HepG2 (cell line): Measurements from ENCODE around the gene CMAS.

Source experiments
- ARNT ChIP-seq: fragments of 450-650 bp; IDR thresholded peaks from 2 replicates; pipeline ENCODE4 v1.6.1; 2017
- BHLHE40 ChIP-seq: IDR thresholded peaks from 2 replicates; pipeline ENCODE4 v1.6.1; 2011; ENCODE audit warnings: low read length, improper control_type of control experiment
- CTCF ChIP-seq: sonication (generic); formaldehyde crosslinking; IDR thresholded peaks from 2 replicates; pipeline ENCODE4 v1.5.0; 2020; ENCODE audit warnings: mild to moderate bottlenecking, missing genetic modification reagents, moderate library complexity
- EZH2 ChIP-seq: conservative IDR thresholded peaks from 2 replicates; pipeline ENCODE4 v1.6.1; 2012; ENCODE audit warnings: mild to moderate bottlenecking, low read depth, low read length, moderate library complexity
- KAT2B ChIP-seq: fragments of 150-350 bp; IDR thresholded peaks from 2 replicates; pipeline ENCODE4 v1.6.1; 2014; ENCODE audit warnings: low read depth, low read length, borderline replicate concordance
- KMT2A ChIP-seq: sonication (generic); formaldehyde crosslinking; IDR thresholded peaks from 2 replicates; pipeline ENCODE4 v1.4.0; 2020; ENCODE audit warnings: missing genetic modification reagents
- MTA3 ChIP-seq: sonication (generic); formaldehyde crosslinking; IDR thresholded peaks from 2 replicates; pipeline ENCODE4 v1.4.0; 2020; ENCODE audit warnings: missing genetic modification reagents
- PTBP1 ChIP-seq: fragments of 200-400 bp; formaldehyde crosslinking; IDR thresholded peaks from 2 replicates; pipeline ENCODE4 v1.6.1; 2018; ENCODE audit warnings: low read length, low read depth; ENCODE audit not compliant: poor library complexity, severe bottlenecking
- REST ChIP-seq, 2 experiments: IDR thresholded peaks; 2 replicates each; pipeline ENCODE4 v1.6.1; 2011 to 2012; ENCODE audit warnings: low read length in 2 of 2, borderline replicate concordance in 1 of 2, low read depth in 1 of 2, mild to moderate bottlenecking in 1 of 2, moderate library complexity in 1 of 2
- RFX1 ChIP-seq: fragments of 450-650 bp; IDR thresholded peaks from 2 replicates; pipeline ENCODE4 v1.6.1; 2017
- TBL1XR1 ChIP-seq: fragments of 150-350 bp; IDR thresholded peaks from 2 replicates; pipeline ENCODE4 v1.6.1; 2014; ENCODE audit warnings: borderline replicate concordance, low read length; ENCODE audit not compliant: partially characterized antibody
- ZNF704 ChIP-seq: sonication (generic); formaldehyde crosslinking; IDR thresholded peaks from 2 replicates; pipeline ENCODE4 v1.8.1; 2023; ENCODE audit warnings: mild to moderate bottlenecking, inconsistent platforms, moderate library complexity, missing genetic modification reagents, borderline replicate concordance
- TF ChIP-seq, protein P1 (sequence below): sonication (generic); formaldehyde crosslinking; IDR thresholded peaks from 2 replicates; pipeline ENCODE4 v1.4.0; 2020; ENCODE audit warnings: low read depth, mild to moderate bottlenecking, missing genetic modification reagents
- TF ChIP-seq, protein P2 (sequence below): IDR thresholded peaks from 2 replicates; pipeline ENCODE4 v1.6.1; 2016; ENCODE audit warnings: low read depth, missing genetic modification reagents, missing compliant biosample characterization

GRCh38 chr12:22016982-22017381 lies 29.0 kb upstream of the CMAS start:
- no peak for TF ChIP-seq REST (IDR thresholded peaks at IDR 0.05; ENCODE audit: borderline replicate concordance in 1 of 2, low read depth in 1 of 2, low read length in 2 of 2)
- TF ChIP-seq, protein P1, sequence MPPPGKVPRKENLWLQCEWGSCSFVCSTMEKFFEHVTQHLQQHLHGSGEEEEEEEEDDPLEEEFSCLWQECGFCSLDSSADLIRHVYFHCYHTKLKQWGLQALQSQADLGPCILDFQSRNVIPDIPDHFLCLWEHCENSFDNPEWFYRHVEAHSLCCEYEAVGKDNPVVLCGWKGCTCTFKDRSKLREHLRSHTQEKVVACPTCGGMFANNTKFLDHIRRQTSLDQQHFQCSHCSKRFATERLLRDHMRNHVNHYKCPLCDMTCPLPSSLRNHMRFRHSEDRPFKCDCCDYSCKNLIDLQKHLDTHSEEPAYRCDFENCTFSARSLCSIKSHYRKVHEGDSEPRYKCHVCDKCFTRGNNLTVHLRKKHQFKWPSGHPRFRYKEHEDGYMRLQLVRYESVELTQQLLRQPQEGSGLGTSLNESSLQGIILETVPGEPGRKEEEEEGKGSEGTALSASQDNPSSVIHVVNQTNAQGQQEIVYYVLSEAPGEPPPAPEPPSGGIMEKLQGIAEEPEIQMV (CRISPR knock-in tag) = no peak
- TF ChIP-seq MTA3 (CRISPR knock-in tag) = no peak
- TF ChIP-seq ZNF704 = no peak
- no peak for TF ChIP-seq CTCF (CRISPR knock-in tag)
- TF ChIP-seq BHLHE40 = no peak
- no peak for TF ChIP-seq RFX1
- TF ChIP-seq EZH2 = no peak
- TF ChIP-seq KMT2A (CRISPR knock-in tag) = no peak
- TF ChIP-seq ARNT = no peak
- TF ChIP-seq KAT2B = no peak
- no peak for TF ChIP-seq PTBP1
- TF ChIP-seq, protein P2, sequence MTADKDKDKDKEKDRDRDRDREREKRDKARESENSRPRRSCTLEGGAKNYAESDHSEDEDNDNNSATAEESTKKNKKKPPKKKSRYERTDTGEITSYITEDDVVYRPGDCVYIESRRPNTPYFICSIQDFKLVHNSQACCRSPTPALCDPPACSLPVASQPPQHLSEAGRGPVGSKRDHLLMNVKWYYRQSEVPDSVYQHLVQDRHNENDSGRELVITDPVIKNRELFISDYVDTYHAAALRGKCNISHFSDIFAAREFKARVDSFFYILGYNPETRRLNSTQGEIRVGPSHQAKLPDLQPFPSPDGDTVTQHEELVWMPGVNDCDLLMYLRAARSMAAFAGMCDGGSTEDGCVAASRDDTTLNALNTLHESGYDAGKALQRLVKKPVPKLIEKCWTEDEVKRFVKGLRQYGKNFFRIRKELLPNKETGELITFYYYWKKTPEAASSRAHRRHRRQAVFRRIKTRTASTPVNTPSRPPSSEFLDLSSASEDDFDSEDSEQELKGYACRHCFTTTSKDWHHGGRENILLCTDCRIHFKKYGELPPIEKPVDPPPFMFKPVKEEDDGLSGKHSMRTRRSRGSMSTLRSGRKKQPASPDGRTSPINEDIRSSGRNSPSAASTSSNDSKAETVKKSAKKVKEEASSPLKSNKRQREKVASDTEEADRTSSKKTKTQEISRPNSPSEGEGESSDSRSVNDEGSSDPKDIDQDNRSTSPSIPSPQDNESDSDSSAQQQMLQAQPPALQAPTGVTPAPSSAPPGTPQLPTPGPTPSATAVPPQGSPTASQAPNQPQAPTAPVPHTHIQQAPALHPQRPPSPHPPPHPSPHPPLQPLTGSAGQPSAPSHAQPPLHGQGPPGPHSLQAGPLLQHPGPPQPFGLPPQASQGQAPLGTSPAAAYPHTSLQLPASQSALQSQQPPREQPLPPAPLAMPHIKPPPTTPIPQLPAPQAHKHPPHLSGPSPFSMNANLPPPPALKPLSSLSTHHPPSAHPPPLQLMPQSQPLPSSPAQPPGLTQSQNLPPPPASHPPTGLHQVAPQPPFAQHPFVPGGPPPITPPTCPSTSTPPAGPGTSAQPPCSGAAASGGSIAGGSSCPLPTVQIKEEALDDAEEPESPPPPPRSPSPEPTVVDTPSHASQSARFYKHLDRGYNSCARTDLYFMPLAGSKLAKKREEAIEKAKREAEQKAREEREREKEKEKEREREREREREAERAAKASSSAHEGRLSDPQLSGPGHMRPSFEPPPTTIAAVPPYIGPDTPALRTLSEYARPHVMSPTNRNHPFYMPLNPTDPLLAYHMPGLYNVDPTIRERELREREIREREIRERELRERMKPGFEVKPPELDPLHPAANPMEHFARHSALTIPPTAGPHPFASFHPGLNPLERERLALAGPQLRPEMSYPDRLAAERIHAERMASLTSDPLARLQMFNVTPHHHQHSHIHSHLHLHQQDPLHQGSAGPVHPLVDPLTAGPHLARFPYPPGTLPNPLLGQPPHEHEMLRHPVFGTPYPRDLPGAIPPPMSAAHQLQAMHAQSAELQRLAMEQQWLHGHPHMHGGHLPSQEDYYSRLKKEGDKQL (CRISPR knock-in tag) = no peak
- no peak for TF ChIP-seq TBL1XR1
